H1 (cell line): Measurements from ENCODE around the gene VPS54. TPM values are rescaled to one million over a fixed set of nuclear protein-coding genes. Genes with fewer than 3 reads are reported as not detected.

Experiments used
- BCL11A ChIP-seq, 2 experiments: IDR thresholded peaks; one replicate each; pipeline ENCODE4 v1.6.1; 2011; ENCODE audit warnings: low read depth in 2 of 2, low read length in 2 of 2, mild to moderate bottlenecking in 2 of 2
- CHD1 ChIP-seq: IDR thresholded peaks from 2 replicates; pipeline ENCODE4 v1.6.1; 2012; ENCODE audit warnings: low read depth, low read length, improper control_type of control experiment
- CHD2 ChIP-seq: IDR thresholded peaks from 2 replicates; pipeline ENCODE4 v1.6.1; 2012; ENCODE audit warnings: low read length, improper control_type of control experiment
- CHD7 ChIP-seq: fragments of 300-600 bp; sonication (generic); IDR thresholded peaks from 2 replicates; pipeline ENCODE4 v1.7.1; 2012; ENCODE audit warnings: low read length, moderate library complexity, mild to moderate bottlenecking, inconsistent platforms; ENCODE audit not compliant: insufficient replicate concordance
- EZH2 ChIP-seq: fragments of 200-600 bp; sonication (generic); IDR thresholded peaks from 2 replicates; pipeline ENCODE4 v1.7.1; 2012; ENCODE audit warnings: low read depth, mild to moderate bottlenecking, moderate library complexity, low read length, inconsistent platforms; ENCODE audit not compliant: severe bottlenecking
- KDM5A ChIP-seq: fragments of 200-600 bp; IDR thresholded peaks from 2 replicates; pipeline ENCODE4 v1.7.1; 2012; ENCODE audit warnings: mild to moderate bottlenecking, low read length, inconsistent platforms, mixed read lengths
- POLR2A ChIP-seq, 2 experiments: IDR thresholded peaks; 1 replicate in 1 of 2; 2 replicates in 1 of 2; pipeline ENCODE4 v1.6.1; 2011; ENCODE audit warnings: low read depth in 2 of 2, low read length in 2 of 2, mild to moderate bottlenecking in 2 of 2; ENCODE audit errors: control extremely low read depth in 1 of 2
- POLR2AphosphoS5 ChIP-seq: IDR thresholded peaks from 2 replicates; pipeline ENCODE4 v1.6.1; 2011; ENCODE audit warnings: low read depth, low read length
- polyA plus RNA-seq, 7 experiments: library from polyadenylated mRNA; depleted of rRNA in 3 of 7; stranded (reverse) in 5 of 7; unstranded in 2 of 7; fragments of >200 nt in 5 of 7; fragments of 200-250 nt in 2 of 7; gene quantifications; 1 replicate in 5 of 7; 2 replicates in 1 of 7; 4 replicates in 1 of 7; pipeline versions ENCODE4 v1.2.1 to v1.2.3, GENCODE V29; 2011 to 2013; ENCODE audit warnings: missing spikeins in 2 of 7, mixed read lengths in 2 of 7
- total RNA-seq: library from RNA; stranded (reverse); fragmentation: NEBNext Ultra II Directional; extraction: Animal tissue kit (Norgen Biotek cat#: 25700); gene quantifications from 2 replicates; pipeline ENCODE4 v1.2.1, GENCODE V29; 2021
- TF ChIP-seq, protein P1 (sequence below): IDR thresholded peaks from 2 replicates; pipeline ENCODE4 v1.6.1; 2012; ENCODE audit warnings: low read length, inconsistent platforms

VPS54 gene
- total and polyA plus RNA-seq, 2 of the 8 experiments (the other 6 are each of a cell fraction or from before 2014, with no cell fraction given) = 3.6 to 13.2 TPM

DNA sequence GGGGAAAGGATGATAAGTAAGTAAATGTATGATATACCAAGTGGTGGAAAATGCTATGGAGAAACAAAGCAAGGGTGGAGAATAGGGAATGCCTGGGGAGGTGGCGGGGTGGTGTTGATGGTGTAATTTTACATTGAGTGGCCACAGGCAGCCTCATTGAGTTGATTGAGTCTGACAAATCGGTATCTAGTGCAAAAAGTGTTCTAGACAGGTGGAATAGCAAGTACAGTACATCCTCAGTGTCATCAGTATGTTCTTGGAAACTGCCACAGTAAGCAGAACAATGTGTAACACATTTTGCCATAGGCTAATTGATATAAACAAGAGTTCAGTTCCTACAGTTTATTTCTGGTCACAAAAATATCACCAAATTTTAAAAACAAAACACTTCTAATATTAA is 131.2 kb downstream of the VPS54 start (continued):
- TF ChIP-seq CHD7 (no peak), KDM5A (no peak), CHD2 (no peak), POLR2A (IDR thresholded peaks at IDR 0.05; ENCODE audit: control extremely low read depth in 1 of 2, low read depth in 2 of 2, low read length in 2 of 2) (peak in 1 of 2 experiments; percentile 45; a peak in 1 of 3 replicates), BCL11A (IDR thresholded peaks at IDR 0.05; ENCODE audit: low read depth in 2 of 2, low read length in 2 of 2) (no peak), POLR2AphosphoS5 (peak; percentile 67), EZH2 (no peak), CHD1 (no peak)
- TF ChIP-seq, protein P1, sequence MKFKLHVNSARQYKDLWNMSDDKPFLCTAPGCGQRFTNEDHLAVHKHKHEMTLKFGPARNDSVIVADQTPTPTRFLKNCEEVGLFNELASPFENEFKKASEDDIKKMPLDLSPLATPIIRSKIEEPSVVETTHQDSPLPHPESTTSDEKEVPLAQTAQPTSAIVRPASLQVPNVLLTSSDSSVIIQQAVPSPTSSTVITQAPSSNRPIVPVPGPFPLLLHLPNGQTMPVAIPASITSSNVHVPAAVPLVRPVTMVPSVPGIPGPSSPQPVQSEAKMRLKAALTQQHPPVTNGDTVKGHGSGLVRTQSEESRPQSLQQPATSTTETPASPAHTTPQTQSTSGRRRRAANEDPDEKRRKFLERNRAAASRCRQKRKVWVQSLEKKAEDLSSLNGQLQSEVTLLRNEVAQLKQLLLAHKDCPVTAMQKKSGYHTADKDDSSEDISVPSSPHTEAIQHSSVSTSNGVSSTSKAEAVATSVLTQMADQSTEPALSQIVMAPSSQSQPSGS = no peak; the same call in 1 of the 2 replicates
